Suprapubic skin (tissue), 3 donors: ENCODE results near the gene DDX51.

ENCODE experiments used
- EP300 ChIP-seq: sonication (generic); formaldehyde crosslinking; IDR thresholded peaks from one replicate; pipeline ENCODE4 v1.6.1; 2017; ENCODE audit warnings: antibody characterized with exemption
- POLR2A ChIP-seq, 2 donors: fragments of 450-650 bp; IDR thresholded peaks; one replicate each; pipeline ENCODE4 v1.6.1; 2017; ENCODE audit warnings: antibody characterized with exemption in 2 of 2, mild to moderate bottlenecking in 2 of 2, moderate library complexity in 2 of 2
- TF ChIP-seq, protein P1 (sequence below), 2 donors: fragments of 200-600 bp in 1 of 2; fragments of 450-650 bp in 1 of 2; sonication (generic) in 1 of 2; IDR thresholded peaks; one replicate each; pipeline ENCODE4 v1.5.1; 2016 to 2019; ENCODE audit warnings: antibody characterized with exemption in 2 of 2, mild to moderate bottlenecking in 1 of 2, moderate library complexity in 1 of 2

- TF ChIP-seq EP300 (no peak), POLR2A (IDR thresholded peaks at IDR 0.05) (no peak)
- TF ChIP-seq, protein P1, sequence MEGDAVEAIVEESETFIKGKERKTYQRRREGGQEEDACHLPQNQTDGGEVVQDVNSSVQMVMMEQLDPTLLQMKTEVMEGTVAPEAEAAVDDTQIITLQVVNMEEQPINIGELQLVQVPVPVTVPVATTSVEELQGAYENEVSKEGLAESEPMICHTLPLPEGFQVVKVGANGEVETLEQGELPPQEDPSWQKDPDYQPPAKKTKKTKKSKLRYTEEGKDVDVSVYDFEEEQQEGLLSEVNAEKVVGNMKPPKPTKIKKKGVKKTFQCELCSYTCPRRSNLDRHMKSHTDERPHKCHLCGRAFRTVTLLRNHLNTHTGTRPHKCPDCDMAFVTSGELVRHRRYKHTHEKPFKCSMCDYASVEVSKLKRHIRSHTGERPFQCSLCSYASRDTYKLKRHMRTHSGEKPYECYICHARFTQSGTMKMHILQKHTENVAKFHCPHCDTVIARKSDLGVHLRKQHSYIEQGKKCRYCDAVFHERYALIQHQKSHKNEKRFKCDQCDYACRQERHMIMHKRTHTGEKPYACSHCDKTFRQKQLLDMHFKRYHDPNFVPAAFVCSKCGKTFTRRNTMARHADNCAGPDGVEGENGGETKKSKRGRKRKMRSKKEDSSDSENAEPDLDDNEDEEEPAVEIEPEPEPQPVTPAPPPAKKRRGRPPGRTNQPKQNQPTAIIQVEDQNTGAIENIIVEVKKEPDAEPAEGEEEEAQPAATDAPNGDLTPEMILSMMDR (IDR thresholded peaks at IDR 0.05): no peak
These were observed 27.9 kb upstream of the DDX51 start for GRCh38 chr12:132171968-132172521.
